ENCODE data around the gene PDE4C.

DNA sequence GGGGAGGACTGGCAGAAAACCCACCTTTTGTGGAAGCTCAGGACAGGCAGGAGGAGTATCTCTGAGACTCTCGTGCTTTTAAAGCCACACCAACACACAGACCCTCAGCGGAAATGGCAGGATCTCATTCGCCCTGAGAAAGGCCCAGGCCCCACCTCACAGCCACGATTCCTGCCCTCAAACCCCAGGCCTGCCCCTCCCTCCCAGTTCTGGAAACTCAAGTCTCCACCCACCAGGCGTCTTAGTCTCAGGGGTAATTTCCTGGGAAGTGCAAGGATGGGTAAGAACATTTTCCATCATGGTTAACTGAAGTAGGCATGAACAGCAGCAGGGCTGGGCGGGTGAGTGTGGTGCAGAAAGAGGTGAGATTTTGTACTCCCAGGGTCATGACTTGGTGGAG is 8.0 kb upstream of the PDE4C start:
- no peak for TF ChIP-seq SIN3A (IDR thresholded peaks at IDR 0.05; ENCODE audit: borderline replicate concordance, insufficient read depth, low read length)
- TF ChIP-seq TAF1 (IDR thresholded peaks at IDR 0.05; ENCODE audit: borderline replicate concordance, insufficient read depth, low read length): no peak
- no peak for TF ChIP-seq POLR2AphosphoS5 (IDR thresholded peaks at IDR 0.05; ENCODE audit: low read depth, low read length)
